Activated T-helper 1 cell treated with anti-CD3 and anti-CD28 coated beads, Interleukin-12 subunit alpha, Interleukin-12 subunit beta, Interleukin-2, Interleukin-4 antibody, amounts not matched to agents 30 ng/mL and 10 ng/mL and 1 ng/mL, durations not matched to agents 14 hours and 24 hours and 36 hours (primary cell): ENCODE data around the gene ZKSCAN2. TPM values are rescaled to one million over a fixed set of nuclear protein-coding genes. Genes with fewer than 3 reads are reported as not detected.

Experiments
- DNase-seq: peaks from one replicate; pipeline ENCODE4 v3.0.0; 2021; ENCODE audit warnings: low spot score
- H3K27ac Mint-ChIP-seq: one replicate; pipeline ENCODE4 v1.8.0; 2021; ENCODE audit warnings: mild to moderate bottlenecking, mixed read lengths
- H3K27me3 Mint-ChIP-seq: one replicate; pipeline ENCODE4 v1.8.0; 2022; ENCODE audit warnings: mild to moderate bottlenecking, moderate library complexity, mixed read lengths; ENCODE audit not compliant: insufficient read depth
- H3K36me3 Mint-ChIP-seq: one replicate; pipeline ENCODE4 v1.8.0; 2021; ENCODE audit warnings: low read depth, mixed read lengths
- H3K4me1 Mint-ChIP-seq: one replicate; pipeline ENCODE4 v1.8.0; 2021; ENCODE audit warnings: low read depth, mixed read lengths
- H3K4me3 Mint-ChIP-seq: one replicate; pipeline ENCODE4 v1.8.0; 2021; ENCODE audit warnings: mild to moderate bottlenecking, moderate library complexity, mixed read lengths
- H3K9me3 Mint-ChIP-seq: one replicate; pipeline ENCODE4 v1.8.0; 2021; ENCODE audit warnings: mixed read lengths
- intact Hi-C: fragments of 100-400 bp; cut with micrococcal nuclease; formaldehyde crosslinking; loops from one replicate; pipeline ENCODE4 v1.15.1; 2024
- total RNA-seq: library from RNA; stranded (reverse); gene quantifications from 2 replicates; pipeline ENCODE4 v1.2.3, GENCODE V29; 2022

Gene ZKSCAN2
- total RNA-seq = 6.1 and 6.4 TPM in 2 replicates

GRCh38 chr16:25257470-25257955, at the start of gene ZKSCAN2:
ZKSCAN2 (minus strand) TSS chr16:25257845; CDS start chr16:25257127, 718 bp downstream.
- no peaks in the 10 kb centered on the region for H3K9me3 Mint-ChIP-seq
- H3K4me1 Mint-ChIP-seq = peaks cover 53% of the 10 kb centered on the region
- intact Hi-C loops = loop anchor here (1.0 to 10.0 kb wide), 8 partner anchors 146 to 1995 kb away; partner anchors contain the start of genes ARHGAP17, EARS2, LCMT1 and UBFD1
- peak within 1 kb of the TSS; percentile 91 for H3K4me3 Mint-ChIP-seq
- H3K27ac Mint-ChIP-seq = peak within 1 kb of the TSS; percentile 97
- DNase-seq = peak; percentile 83
- H3K36me3 Mint-ChIP-seq = peaks cover 21% of the 10 kb centered on the region
- H3K27me3 Mint-ChIP-seq = peaks cover 2% of the 10 kb centered on the region

GRCh38 chr16:25299792-25300590, 42.3 kb upstream of the ZKSCAN2 start:
- Mint-ChIP-seq H3K36me3 (no peaks in the 10 kb centered on the region), H3K4me3 (no peak overlapping the region), H3K4me1 (peaks cover 11% of the 10 kb centered on the region), H3K27me3 (no peaks in the 10 kb centered on the region), H3K9me3 (no peaks in the 10 kb centered on the region), H3K27ac (no peak overlapping the region)
- DNase-seq = no peak
- intact Hi-C loops = no loop called here

GRCh38 chr16:25298165-25298872, 40.7 kb upstream of the ZKSCAN2 start:
- Mint-ChIP-seq H3K4me1 (peaks cover 11% of the 10 kb centered on the region), H3K27ac (no peak overlapping the region), H3K4me3 (no peak overlapping the region), H3K27me3 (no peaks in the 10 kb centered on the region), H3K9me3 (no peaks in the 10 kb centered on the region), H3K36me3 (no peaks in the 10 kb centered on the region)
- no peak for DNase-seq
- intact Hi-C loops = no loop called here

GRCh38 chr16:25297151-25297787, 39.6 kb upstream of the ZKSCAN2 start:
- Mint-ChIP-seq H3K36me3 (peaks cover 2% of the 10 kb centered on the region), H3K4me1 (peaks cover 11% of the 10 kb centered on the region), H3K9me3 (no peaks in the 10 kb centered on the region), H3K27me3 (no peaks in the 10 kb centered on the region), H3K27ac (peak overlapping the region; percentile 12), H3K4me3 (no peak overlapping the region)
- DNase-seq = no peak
- intact Hi-C loops = no loop called here

GRCh38 chr16:25291580-25291979, 33.9 kb upstream of the ZKSCAN2 start:
- intact Hi-C loops = no loop called here
- H3K4me1 Mint-ChIP-seq = no peaks in the 10 kb centered on the region
- peaks cover 2% of the 10 kb centered on the region for H3K36me3 Mint-ChIP-seq
- H3K4me3 Mint-ChIP-seq = no peak overlapping the region
- no peak for DNase-seq
- H3K9me3 Mint-ChIP-seq = peaks cover 3% of the 10 kb centered on the region
- H3K27me3 Mint-ChIP-seq = no peaks in the 10 kb centered on the region
- H3K27ac Mint-ChIP-seq = no peak overlapping the region

DNA sequence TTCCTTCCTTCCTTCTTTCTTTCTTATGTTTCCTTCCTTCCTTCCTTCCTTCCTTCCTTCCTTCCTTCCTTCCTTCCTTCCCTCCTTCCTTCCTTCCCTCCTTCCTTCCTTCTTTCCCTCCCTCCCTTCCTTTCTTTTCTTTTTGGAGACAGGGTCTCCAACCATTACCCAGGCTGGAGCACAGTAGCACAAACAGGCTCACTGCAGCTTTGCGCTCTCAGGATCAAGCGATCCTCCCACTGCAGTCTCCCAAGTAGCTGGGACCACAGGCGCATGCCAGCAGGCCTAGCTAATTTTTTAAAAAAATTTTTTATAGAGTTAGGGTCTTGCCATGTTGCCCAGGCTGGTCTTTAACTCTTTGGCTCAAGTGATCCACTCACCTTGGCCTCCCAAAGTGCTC, 31.8 kb upstream of the ZKSCAN2 start:
- intact Hi-C loops = no loop called here
- Mint-ChIP-seq H3K9me3 (peaks cover 3% of the 10 kb centered on the region), H3K4me1 (no peaks in the 10 kb centered on the region), H3K36me3 (peaks cover 2% of the 10 kb centered on the region), H3K27me3 (peaks cover 3% of the 10 kb centered on the region), H3K27ac (no peak overlapping the region), H3K4me3 (no peak overlapping the region)
- DNase-seq = no peak

DNA sequence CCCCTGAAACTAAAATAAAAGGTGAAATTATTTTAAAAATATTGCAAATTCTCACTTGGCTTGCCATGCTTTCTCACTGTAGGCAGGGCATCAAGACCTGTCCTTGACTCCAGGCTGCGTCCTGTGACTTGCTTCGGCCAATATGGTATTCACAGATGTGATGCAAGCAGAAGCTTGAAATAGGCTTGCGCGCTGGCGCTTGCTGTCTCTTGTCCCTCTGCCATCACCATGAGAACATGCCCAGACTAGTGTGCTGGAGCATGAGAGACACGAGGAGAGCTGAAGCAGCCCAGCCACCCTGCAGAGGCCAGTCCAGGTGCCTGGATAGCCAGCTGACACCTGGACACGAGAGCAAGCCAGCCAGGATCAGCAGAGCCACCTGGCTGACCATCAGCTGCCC, 21.8 kb upstream of the ZKSCAN2 start:
- peaks cover 5% of the 10 kb centered on the region for H3K4me1 Mint-ChIP-seq
- DNase-seq = no peak
- intact Hi-C loops = loop anchor here (5.0 kb wide), 1 partner anchor 1828 kb away; no protein-coding TSS in a partner anchor
- H3K36me3 Mint-ChIP-seq = no peaks in the 10 kb centered on the region
- no peaks in the 10 kb centered on the region for H3K9me3 Mint-ChIP-seq
- no peak overlapping the region for H3K4me3 Mint-ChIP-seq
- H3K27me3 Mint-ChIP-seq = peaks cover 12% of the 10 kb centered on the region
- no peak overlapping the region for H3K27ac Mint-ChIP-seq

DNA sequence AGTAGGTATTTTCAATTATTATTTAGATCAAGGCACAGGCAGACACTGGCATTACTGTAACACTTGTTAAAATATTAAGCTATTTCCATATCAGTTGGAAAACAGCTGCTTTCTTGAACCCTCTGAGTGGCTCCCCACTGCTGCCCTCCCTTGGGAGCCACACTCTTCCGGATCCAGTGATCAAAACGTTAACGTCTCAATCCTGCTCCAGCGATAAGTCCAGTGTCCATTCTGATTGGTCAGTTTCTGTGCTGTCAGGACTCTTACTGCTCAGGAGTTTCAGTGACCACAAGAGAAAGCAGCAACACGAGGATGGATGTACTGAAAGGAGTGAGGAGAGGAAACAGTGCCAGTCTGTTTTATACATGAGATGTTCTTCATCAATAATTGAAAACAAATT, 13.8 kb upstream of the ZKSCAN2 start:
- H3K27me3 Mint-ChIP-seq = no peaks in the 10 kb centered on the region
- DNase-seq = no peak
- no peak overlapping the region for H3K4me3 Mint-ChIP-seq
- peaks cover 8% of the 10 kb centered on the region for H3K36me3 Mint-ChIP-seq
- no peak overlapping the region for H3K27ac Mint-ChIP-seq
- no peaks in the 10 kb centered on the region for H3K4me1 Mint-ChIP-seq
- H3K9me3 Mint-ChIP-seq = no peaks in the 10 kb centered on the region
- intact Hi-C loops = no loop called here

- H3K4me3 Mint-ChIP-seq = no peak overlapping the region
- intact Hi-C loops = no loop called here
- H3K9me3 Mint-ChIP-seq = no peaks in the 10 kb centered on the region
- H3K36me3 Mint-ChIP-seq = peaks cover 12% of the 10 kb centered on the region
- H3K27ac Mint-ChIP-seq = no peak overlapping the region
- no peak for DNase-seq
- H3K4me1 Mint-ChIP-seq = no peaks in the 10 kb centered on the region
- H3K27me3 Mint-ChIP-seq = no peaks in the 10 kb centered on the region
These were observed 12.9 kb upstream of the ZKSCAN2 start for GRCh38 chr16:25270577-25270976.

- H3K4me1 Mint-ChIP-seq = no peaks in the 10 kb centered on the region
- H3K27me3 Mint-ChIP-seq = no peaks in the 10 kb centered on the region
- no peak overlapping the region for H3K4me3 Mint-ChIP-seq
- intact Hi-C loops = no loop called here
- DNase-seq = no peak
- peaks cover 16% of the 10 kb centered on the region for H3K36me3 Mint-ChIP-seq
- no peak overlapping the region for H3K27ac Mint-ChIP-seq
- no peaks in the 10 kb centered on the region for H3K9me3 Mint-ChIP-seq
These were observed 12.2 kb upstream of the ZKSCAN2 start for GRCh38 chr16:25269879-25270278.

DNA sequence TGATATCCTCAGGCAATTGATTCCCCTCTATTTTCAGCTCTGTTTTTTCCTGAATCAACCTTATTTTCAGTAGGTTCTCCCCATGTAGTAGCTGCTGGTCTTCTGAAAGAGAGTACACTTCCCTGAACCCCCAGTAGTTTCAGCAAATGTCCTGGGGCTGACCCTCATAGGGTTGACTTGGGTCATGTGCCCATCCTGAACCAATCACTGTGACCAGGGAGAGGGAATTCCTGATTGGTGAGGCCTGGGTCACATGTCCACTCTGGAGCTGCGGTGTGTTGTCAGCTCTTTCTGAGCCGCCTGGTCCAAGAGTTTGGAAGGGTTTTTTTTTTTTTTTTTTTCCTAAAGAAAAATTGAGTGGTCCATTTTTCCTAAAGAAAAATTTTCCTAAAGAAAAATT, 8.3 kb upstream of the ZKSCAN2 start:
- no peak for DNase-seq
- H3K9me3 Mint-ChIP-seq = no peaks in the 10 kb centered on the region
- H3K27me3 Mint-ChIP-seq = no peaks in the 10 kb centered on the region
- peaks cover 7% of the 10 kb centered on the region for H3K4me1 Mint-ChIP-seq
- no peak overlapping the region for H3K27ac Mint-ChIP-seq
- no peak overlapping the region for H3K4me3 Mint-ChIP-seq
- peaks cover 36% of the 10 kb centered on the region for H3K36me3 Mint-ChIP-seq
- intact Hi-C loops = no loop called here

- peaks cover 14% of the 10 kb centered on the region for H3K4me1 Mint-ChIP-seq
- H3K36me3 Mint-ChIP-seq = peaks cover 33% of the 10 kb centered on the region
- intact Hi-C loops = no loop called here
- no peak overlapping the region for H3K4me3 Mint-ChIP-seq
- no peak overlapping the region for H3K27ac Mint-ChIP-seq
- no peaks in the 10 kb centered on the region for H3K9me3 Mint-ChIP-seq
- H3K27me3 Mint-ChIP-seq = no peaks in the 10 kb centered on the region
- no peak for DNase-seq
These were observed 7.0 kb upstream of the ZKSCAN2 start for GRCh38 chr16:25264597-25264996.

DNA sequence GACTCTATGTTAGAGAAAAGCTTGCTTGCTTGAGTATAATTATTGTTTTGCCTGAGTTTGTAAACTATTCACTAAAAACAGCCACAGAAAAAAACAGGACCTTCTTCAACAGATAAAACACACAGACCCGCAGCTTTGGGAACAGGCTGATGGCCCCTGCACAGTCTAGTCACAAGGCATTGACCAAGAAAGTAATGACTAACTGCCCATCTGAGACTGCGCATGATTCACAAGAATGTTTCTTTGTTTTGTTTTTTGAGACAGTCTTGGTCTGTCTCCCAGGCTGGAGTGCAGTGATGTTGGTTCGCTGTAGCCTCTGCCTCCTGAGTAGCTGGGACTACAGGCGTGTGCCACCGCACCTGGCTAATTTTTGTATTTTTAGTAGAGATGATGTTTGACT, 2.8 kb upstream of the ZKSCAN2 start:
- H3K36me3 Mint-ChIP-seq = peaks cover 34% of the 10 kb centered on the region
- H3K4me1 Mint-ChIP-seq = peaks cover 43% of the 10 kb centered on the region

More for the DNA sequence above, 2.8 kb upstream of the ZKSCAN2 start:
- no peak for DNase-seq
- no peak overlapping the region for H3K4me3 Mint-ChIP-seq
- no peak overlapping the region for H3K27ac Mint-ChIP-seq
- no peaks in the 10 kb centered on the region for H3K9me3 Mint-ChIP-seq
- H3K27me3 Mint-ChIP-seq = peaks cover 2% of the 10 kb centered on the region
- intact Hi-C loops = no loop called here
